Aorta (tissue), 5 donors: ENCODE results near the gene SPATA6L. TPM values are rescaled to one million over a fixed set of nuclear protein-coding genes. Genes with fewer than 3 reads are reported as not detected.

ENCODE experiments used
- ATAC-seq: fragments of 200-7000 bp; cut with Tn5 transposase; one replicate; pipeline ENCODE4 v1.9.1; 2022; ENCODE audit warnings: moderate library complexity; ENCODE audit not compliant: low FRiP score
- DNase-seq, 2 donors: peaks; one replicate each; pipeline ENCODE4 v3.0.0-alpha.2; 2020
- H3K27ac ChIP-seq, 2 donors: one replicate each; pipeline ENCODE4 v1.5.1; 2013; ENCODE audit warnings: low read length in 2 of 2, mild to moderate bottlenecking in 2 of 2, moderate library complexity in 2 of 2, control low read depth in 1 of 2, inconsistent platforms in 1 of 2, low read depth in 1 of 2
- H3K27me3 ChIP-seq, 2 donors: one replicate each; pipeline ENCODE4 v1.6.1; 2013; ENCODE audit warnings: control low read depth in 1 of 2, low read length in 1 of 2, mild to moderate bottlenecking in 1 of 2, moderate library complexity in 1 of 2; ENCODE audit not compliant: insufficient read depth in 2 of 2, control insufficient read depth in 1 of 2
- H3K36me3 ChIP-seq, 2 donors: one replicate each; pipeline ENCODE4 v1.6.1; 2013; ENCODE audit warnings: control low read depth in 1 of 2, low read length in 1 of 2, mild to moderate bottlenecking in 1 of 2; ENCODE audit not compliant: insufficient read depth in 2 of 2, control insufficient read depth in 1 of 2
- H3K4me1 ChIP-seq, 2 donors: one replicate each; pipeline ENCODE4 v1.6.1; 2013; ENCODE audit warnings: low read length in 2 of 2, control low read depth in 1 of 2, mild to moderate bottlenecking in 1 of 2, moderate library complexity in 1 of 2; ENCODE audit not compliant: insufficient read depth in 2 of 2, control insufficient read depth in 1 of 2
- H3K4me3 ChIP-seq, 2 donors: one replicate each; pipeline ENCODE4 v1.5.1; 2013; ENCODE audit warnings: low read length in 2 of 2, control low read depth in 1 of 2, mild to moderate bottlenecking in 1 of 2
- H3K9me3 ChIP-seq: one replicate; pipeline ENCODE4 v1.6.1; 2013; ENCODE audit warnings: mild to moderate bottlenecking, low read length; ENCODE audit not compliant: control insufficient read depth
- WGBS, 2 donors: extraction: QIAGEN DNeasy Blood & Tissue Kit; methylation state at CpG; one replicate each; pipeline ENCODE4 v1.1.7; 2013; 5-methylcytosine and 5-hydroxymethylcytosine counted together
- intact Hi-C, 2 donors: fragments of 100-400 bp; cut with DNase I; formaldehyde crosslinking; loops; one replicate each; pipeline versions ENCODE4 v1.14.2 to v1.15.0; 2022
- polyA plus RNA-seq, 2 donors: library from polyadenylated mRNA; stranded (reverse); fragments of 200-250 nt; gene quantifications; one replicate each; pipeline ENCODE4 v1.2.3, GENCODE V29; 2013
- total RNA-seq, 2 donors: library from RNA; stranded (reverse); fragmentation: NEBNext Ultra II Directional; extraction: Animal tissue kit (Norgen Biotek cat#: 25700); gene quantifications; one replicate each; pipeline ENCODE4 v1.2.1, GENCODE V29; 2021
- donor health status: healthy with polysubstance abuse.
- donor health status: Bipolar disorder and iron deficiency.
- donor health status: DM: no; HTN: no; CAD: no.
- donor health status: DM: no; HTN: no; CAD: no.
- donor health status: DM: yes; HTN: yes; CAD: no.

The SPATA6L gene
- total and polyA plus RNA-seq, 4 donors, result 1.0 to 6.7 (median 2.8) TPM

DNA sequence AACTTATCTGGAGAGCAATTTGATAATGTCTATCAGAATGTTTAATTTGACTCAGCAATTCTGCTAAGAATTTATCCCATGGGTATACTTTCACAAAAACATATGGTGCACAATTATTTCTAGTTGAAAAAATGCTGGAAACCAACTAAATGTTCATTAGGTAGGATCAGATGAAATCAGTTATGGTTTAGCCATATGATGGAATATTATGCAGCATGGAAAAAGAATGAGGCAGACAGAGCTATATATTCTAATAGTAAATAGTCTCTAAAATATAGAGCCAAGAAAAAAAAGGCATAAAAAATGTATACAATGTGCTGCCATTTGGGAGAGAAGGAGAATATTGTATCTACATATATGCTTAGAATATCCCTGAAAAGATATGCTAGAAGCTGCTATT is 3.6 kb upstream of the SPATA6L start:
- ATAC-seq (no peak), DNase-seq (no peak)
- H3K4me1 ChIP-seq, result no peaks in the 10 kb centered on the region
- intact Hi-C loops, result loop anchor here in 1 of 2 donors (10.0 kb wide), 4 partner anchors 75 to 1145 kb away; partner anchors contain the start of genes AK3, GLIS3, PLGRKT and RFX3
- H3K4me3 ChIP-seq, result no peak overlapping the region
- H3K27me3 ChIP-seq, result no peaks in the 10 kb centered on the region
- no peak overlapping the region for H3K27ac ChIP-seq
- no peaks in the 10 kb centered on the region for H3K36me3 ChIP-seq
- H3K9me3 ChIP-seq, result no peaks in the 10 kb centered on the region

GRCh38 chr9:4668604-4669003 is 2.3 kb upstream of the SPATA6L start:
- Histone ChIP-seq H3K4me3 (no peak overlapping the region), H3K27ac (no peak overlapping the region), H3K4me1 (peaks cover 0 to 4% of the 10 kb centered on the region in 2 donors), H3K9me3 (no peaks in the 10 kb centered on the region), H3K36me3 (no peaks in the 10 kb centered on the region), H3K27me3 (no peaks in the 10 kb centered on the region)
- DNase-seq, result no peak
- intact Hi-C loops, result loop anchor here in 1 of 2 donors (10.0 kb wide), 2 partner anchors 364 to 1144 kb away; partner anchors contain the start of genes GLIS3 and RFX3
- 83 to 91% methylated on average over 2 of the region's 2 CpGs for WGBS, 2 donors
- no peak for ATAC-seq

DNA sequence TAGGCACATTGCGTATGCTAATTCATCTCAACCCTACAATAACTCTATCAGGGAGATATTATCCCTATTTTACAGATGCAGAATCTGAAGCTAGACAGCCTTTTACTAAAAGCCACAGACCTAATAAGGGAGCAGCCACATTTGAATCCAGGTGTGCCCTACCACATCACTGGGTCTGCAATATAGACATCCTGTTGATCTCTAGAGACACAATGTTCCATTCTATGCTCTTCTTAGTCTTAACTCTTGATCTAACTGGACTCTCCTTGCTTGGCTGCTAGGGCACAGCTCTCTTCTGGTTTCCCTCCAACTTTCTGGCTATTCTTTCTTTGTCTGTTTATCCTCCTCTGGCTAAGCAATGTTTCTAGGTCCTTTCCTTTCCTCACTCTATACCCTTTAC is 1.4 kb upstream of the SPATA6L start:
- intact Hi-C loops, result loop anchor here in 1 of 2 donors (10.0 kb wide), 2 partner anchors 363 to 1143 kb away; partner anchors contain the start of genes GLIS3 and RFX3
- 94 to 95% methylated on average over 1 of the region's 1 CpG for WGBS, 2 donors

DNA sequence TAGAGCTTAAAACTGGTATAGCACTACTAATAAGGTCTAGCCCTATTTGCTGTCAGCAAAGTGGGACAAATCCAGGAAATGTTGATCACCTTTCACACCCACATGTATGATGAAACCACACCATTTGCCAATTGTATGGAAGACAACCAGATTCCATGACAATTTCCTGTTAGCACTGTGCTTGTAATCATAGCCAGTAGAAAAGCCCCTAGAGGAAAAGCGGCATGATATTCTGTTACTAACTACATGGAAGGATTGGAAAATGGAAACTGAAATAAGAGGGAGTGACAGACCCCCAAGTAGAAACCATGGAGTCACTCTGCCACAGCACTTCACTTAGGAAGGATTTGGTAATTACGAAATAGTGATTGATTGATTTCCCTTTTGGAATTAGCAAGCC is 923 bp downstream of the SPATA6L start:
- DNase-seq (no peak), ATAC-seq (no peak)
- Histone ChIP-seq H3K36me3 (no peaks in the 10 kb centered on the region), H3K27me3 (no peaks in the 10 kb centered on the region), H3K4me1 (peaks cover 0 to 4% of the 10 kb centered on the region in 2 donors), H3K27ac (no peak overlapping the region), H3K9me3 (no peaks in the 10 kb centered on the region), H3K4me3 (no peak overlapping the region)
- intact Hi-C loops, result loop anchor here in 1 of 2 donors (10.0 kb wide), 2 partner anchors 361 to 1141 kb away; partner anchors contain the start of genes GLIS3 and RFX3
- WGBS, 2 donors, result 84 to 91% methylated on average over 2 of the region's 2 CpGs

More for the DNA sequence above, 1.4 kb upstream of the SPATA6L start:
- ATAC-seq (no peak), DNase-seq (no peak)
- H3K27ac ChIP-seq, result no peak overlapping the region
- no peak overlapping the region for H3K4me3 ChIP-seq
- peaks cover 0 to 4% of the 10 kb centered on the region in 2 donors for H3K4me1 ChIP-seq
- no peaks in the 10 kb centered on the region for H3K36me3 ChIP-seq
- no peaks in the 10 kb centered on the region for H3K27me3 ChIP-seq
- no peaks in the 10 kb centered on the region for H3K9me3 ChIP-seq

GRCh38 chr9:4663956-4664355 is 2.3 kb downstream of the SPATA6L start:
- no peak for ATAC-seq

GRCh38 chr9:4662989-4663792 is 3.1 kb downstream of the SPATA6L start:
- H3K9me3 ChIP-seq, result no peaks in the 10 kb centered on the region
- intact Hi-C loops, result loop anchor here in 1 of 2 donors (10.0 kb wide), 2 partner anchors 358 to 1138 kb away; partner anchors contain the start of genes GLIS3 and RFX3
- H3K27ac ChIP-seq, result peak overlapping the region in 1 of 2 donors; percentile 53
- DNase-seq (no peak), ATAC-seq (no peak)
- no peaks in the 10 kb centered on the region for H3K27me3 ChIP-seq
- peaks cover 0 to 4% of the 10 kb centered on the region in 2 donors for H3K4me1 ChIP-seq
- 56% methylated on average over 13 of the region's 13 CpGs for WGBS, 2 donors
- no peaks in the 10 kb centered on the region for H3K36me3 ChIP-seq
- H3K4me3 ChIP-seq, result peak overlapping the region in 1 of 2 donors; percentile 61

More at GRCh38 chr9:4663956-4664355, 2.3 kb downstream of the SPATA6L start:
- no peaks in the 10 kb centered on the region for H3K36me3 ChIP-seq
- intact Hi-C loops, result loop anchor here in 1 of 2 donors (10.0 kb wide), 2 partner anchors 359 to 1139 kb away; partner anchors contain the start of genes GLIS3 and RFX3
- no peak for DNase-seq
- H3K27me3 ChIP-seq, result no peaks in the 10 kb centered on the region
- WGBS, 2 donors, result 81 to 89% methylated on average over 3 of the region's 3 CpGs
- H3K27ac ChIP-seq, result no peak overlapping the region
- H3K9me3 ChIP-seq, result no peaks in the 10 kb centered on the region
- peaks cover 0 to 4% of the 10 kb centered on the region in 2 donors for H3K4me1 ChIP-seq
- H3K4me3 ChIP-seq, result no peak overlapping the region

DNA sequence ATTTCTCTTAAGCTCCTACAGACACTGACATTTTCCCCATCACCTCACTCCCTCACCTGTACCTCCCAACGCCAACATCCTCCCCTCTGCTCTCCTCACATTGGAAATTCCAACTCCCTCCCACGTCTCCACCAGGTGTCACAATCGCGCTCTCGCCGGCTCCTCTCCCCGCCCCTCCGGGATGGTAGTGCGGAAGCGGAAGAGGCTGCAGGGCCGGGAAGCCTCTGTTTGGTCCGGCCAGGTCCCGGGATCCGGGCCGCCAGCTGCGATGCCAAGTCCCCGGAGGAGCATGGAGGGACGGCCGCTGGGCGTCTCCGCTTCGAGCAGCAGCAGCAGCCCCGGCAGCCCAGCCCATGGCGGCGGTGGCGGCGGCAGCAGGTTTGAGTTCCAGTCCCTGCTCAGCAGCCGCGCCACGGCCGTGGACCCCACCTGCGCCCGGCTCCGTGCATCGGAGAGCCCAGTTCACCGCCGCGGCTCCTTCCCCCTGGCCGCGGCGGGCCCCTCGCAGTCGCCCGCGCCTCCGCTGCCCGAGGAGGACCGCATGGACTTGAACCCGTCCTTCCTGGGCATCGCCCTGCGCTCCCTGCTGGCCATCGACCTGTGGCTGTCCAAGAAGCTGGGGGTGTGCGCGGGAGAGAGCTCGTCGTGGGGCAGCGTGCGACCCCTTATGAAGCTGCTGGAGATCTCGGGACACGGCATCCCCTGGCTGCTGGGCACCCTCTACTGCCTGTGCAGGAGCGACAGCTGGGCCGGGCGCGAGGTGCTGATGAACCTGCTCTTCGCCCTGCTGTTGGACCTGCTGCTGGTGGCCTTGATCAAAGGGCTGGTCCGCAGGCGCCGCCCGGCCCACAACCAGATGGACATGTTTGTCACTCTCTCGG is 3.9 kb downstream of the SPATA6L start, which contains the start of gene PLPP6:
TSS of gene PLPP6 (plus strand) at position 187 of the 881 bp plus-strand sequence. CDS start at position 269, 82 bp downstream.
- Histone ChIP-seq H3K9me3 (no peaks in the 10 kb centered on the region), H3K27ac (peak within 1 kb of the TSS; percentile 18 to 53), H3K4me1 (peaks cover 0 to 4% of the 10 kb centered on the region in 2 donors), H3K36me3 (no peaks in the 10 kb centered on the region), H3K27me3 (no peaks in the 10 kb centered on the region), H3K4me3 (peak within 1 kb of the TSS; percentile 61 to 62)
- WGBS, 2 donors, result 2 to 3% methylated on average over 61 to 70 of the region's 70 CpGs
- DNase-seq, result peak; percentile 92 to 95
- intact Hi-C loops, result loop anchor here in 1 of 2 donors (10.0 kb wide), 2 partner anchors 358 to 1138 kb away; partner anchors contain the start of genes GLIS3 and RFX3
- peak; percentile 96 for ATAC-seq

DNA sequence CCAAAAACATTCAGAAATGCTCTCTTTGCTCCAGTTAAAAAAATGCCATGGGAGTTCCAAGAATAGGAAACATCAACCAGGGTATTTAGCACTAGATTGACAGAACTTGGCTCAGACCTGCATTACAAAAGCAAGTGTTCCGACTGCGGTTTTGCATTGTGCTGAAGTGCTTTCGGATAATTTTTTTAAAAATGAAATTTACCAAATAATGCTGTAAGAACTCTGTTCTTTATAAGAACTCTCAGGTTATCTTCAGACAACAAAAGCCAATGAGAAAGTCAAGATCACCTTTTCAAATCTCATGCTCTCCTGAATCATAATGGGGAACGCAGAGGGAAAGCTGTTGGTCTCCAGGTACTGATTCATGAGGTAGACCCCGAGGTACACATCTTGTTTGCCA is 4.7 kb downstream of the SPATA6L start:
- H3K4me1 ChIP-seq, result peaks cover 0 to 4% of the 10 kb centered on the region in 2 donors
- no peaks in the 10 kb centered on the region for H3K27me3 ChIP-seq
- ATAC-seq (no peak), DNase-seq (no peak)
- H3K4me3 ChIP-seq, result peak overlapping the region; percentile 61 to 62
- H3K36me3 ChIP-seq, result no peaks in the 10 kb centered on the region
- peak overlapping the region; percentile 3 to 32 for H3K27ac ChIP-seq
- 0 to 1% methylated on average over 5 of the region's 5 CpGs for WGBS, 2 donors
- intact Hi-C loops, result loop anchor here in 1 of 2 donors (10.0 kb wide), 2 partner anchors 357 to 1137 kb away; partner anchors contain the start of genes GLIS3 and RFX3
- H3K9me3 ChIP-seq, result no peaks in the 10 kb centered on the region
